DMS53 treated with DMSO at 0.1 percent for 48 hours (cell line): ENCODE data around the gene BORA.
A peak's percentile ranks its signal among the peaks of the same experiment; 100 is the strongest.
"Not testable (repeated sequence)": the region's sequence is repeated elsewhere in the genome, so short reads cannot be mapped to it uniquely, and the experiment has no call there.

Source experiments
- DNase-seq: peaks from one replicate; lab custom pipeline; 2025; ENCODE audit not compliant: unreplicated experiment; lab: John Stamatoyannopoulos, UW

BORA gene

GRCh38 chr13:72727417-72728289 lies at the start of gene BORA, which contains the start of gene MZT1:
TSS of gene BORA (plus strand) at chr13:72727923. CDS start at chr13:72728941, 1,018 bp downstream.
TSS of gene MZT1 (minus strand) at chr13:72727629. CDS start at chr13:72727602, 27 bp downstream.
- DNase-seq = peak; percentile 62

- DNase-seq = no peak
Observed at GRCh38 chr13:72678312-72678711, 49.4 kb upstream of the BORA start.

- DNase-seq = no peak
Observed at GRCh38 chr13:72680353-72680752, 47.4 kb upstream of the BORA start.

GRCh38 chr13:72686766-72687165 lies 41.0 kb upstream of the BORA start:
- no peak for DNase-seq

- DNase-seq = no peak
Observed at GRCh38 chr13:72689181-72689696, 38.5 kb upstream of the BORA start.

- no peak for DNase-seq
Observed at GRCh38 chr13:72692884-72693514, 34.7 kb upstream of the BORA start.

- DNase-seq = no peak
Observed at GRCh38 chr13:72693832-72694231, 33.9 kb upstream of the BORA start.

- no peak for DNase-seq
Observed at GRCh38 chr13:72694314-72694713, 33.4 kb upstream of the BORA start.

- DNase-seq = no peak
Observed at GRCh38 chr13:72696579-72696978, 31.1 kb upstream of the BORA start.

- DNase-seq = no peak
Observed at GRCh38 chr13:72698164-72698563, 29.6 kb upstream of the BORA start.

- no peak for DNase-seq
Observed at GRCh38 chr13:72700509-72700908, 27.2 kb upstream of the BORA start.

GRCh38 chr13:72716776-72717175 lies 10.9 kb upstream of the BORA start:
- no peak for DNase-seq

- DNase-seq = not testable (repeated sequence)
Observed at GRCh38 chr13:72726185-72726584, 1.5 kb upstream of the BORA start.

GRCh38 chr13:72726726-72727416 lies 852 bp upstream of the BORA start:
- DNase-seq = no peak

GRCh38 chr13:72728290-72728605 lies 525 bp downstream of the BORA start:
- no peak for DNase-seq

GRCh38 chr13:72737033-72737432 lies 9.3 kb downstream of the BORA start:
- no peak for DNase-seq

GRCh38 chr13:72740015-72740414 lies 12.3 kb downstream of the BORA start:
- DNase-seq = no peak

- DNase-seq = no peak
Observed at GRCh38 chr13:72745260-72745659, 17.5 kb downstream of the BORA start.

GRCh38 chr13:72751220-72751619 lies 23.5 kb downstream of the BORA start:
- no peak for DNase-seq

- no peak for DNase-seq
Observed at GRCh38 chr13:72754111-72754510, 26.4 kb downstream of the BORA start.

GRCh38 chr13:72757792-72758535 lies 30.2 kb downstream of the BORA start:
- no peak for DNase-seq
